Fibroblast of the aortic adventitia (primary cell): Measurements from ENCODE around the gene CUX1. TPM values are rescaled to one million over a fixed set of nuclear protein-coding genes. Genes with fewer than 3 reads are reported as not detected.

Source experiments
- DNase-seq: peaks from one replicate; pipeline ENCODE4 v3.0.0-alpha.2; 2010; ENCODE audit warnings: low read depth
- H3K4me3 ChIP-seq: 2 replicates; pipeline ENCODE4 v1.5.1; 2011; ENCODE audit warnings: low read depth, mild to moderate bottlenecking, control low read depth, low read length, moderate library complexity
- total RNA-seq: library from RNA; depleted of rRNA; stranded (reverse); fragments of >200 nt; gene quantifications from 2 replicates; pipeline ENCODE4 v1.2.3, GENCODE V29; 2012; ENCODE audit warnings: low replicate concordance
- TF ChIP-seq, protein P1 (sequence below): IDR thresholded peaks from 2 replicates; pipeline ENCODE4 v1.5.1; 2011; ENCODE audit warnings: mild to moderate bottlenecking, low read length, control low read depth, inconsistent platforms; ENCODE audit not compliant: insufficient read depth

The CUX1 gene
- total RNA-seq, 1 donor = 44.2 TPM

DNA sequence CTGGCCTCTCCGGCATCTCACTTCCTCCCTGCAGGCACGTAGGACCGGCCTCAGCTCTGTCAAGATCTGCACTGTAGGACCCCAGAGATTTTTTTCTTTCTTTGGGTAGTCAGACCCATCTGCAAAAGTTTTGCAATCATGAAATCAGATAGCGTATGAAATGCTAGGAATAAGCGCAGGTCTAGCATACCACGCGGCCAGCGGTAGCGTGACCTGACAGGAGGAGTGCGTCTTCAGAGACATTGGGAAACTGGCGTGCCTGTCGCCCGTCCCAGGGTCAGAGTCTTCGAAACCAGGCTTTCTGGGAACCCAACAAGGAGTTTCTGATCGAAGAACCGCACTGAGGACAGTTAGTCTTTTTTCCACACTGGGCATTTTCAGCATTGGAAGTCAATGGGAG lies 368.4 kb downstream of the CUX1 start:
- TF ChIP-seq, protein P1, sequence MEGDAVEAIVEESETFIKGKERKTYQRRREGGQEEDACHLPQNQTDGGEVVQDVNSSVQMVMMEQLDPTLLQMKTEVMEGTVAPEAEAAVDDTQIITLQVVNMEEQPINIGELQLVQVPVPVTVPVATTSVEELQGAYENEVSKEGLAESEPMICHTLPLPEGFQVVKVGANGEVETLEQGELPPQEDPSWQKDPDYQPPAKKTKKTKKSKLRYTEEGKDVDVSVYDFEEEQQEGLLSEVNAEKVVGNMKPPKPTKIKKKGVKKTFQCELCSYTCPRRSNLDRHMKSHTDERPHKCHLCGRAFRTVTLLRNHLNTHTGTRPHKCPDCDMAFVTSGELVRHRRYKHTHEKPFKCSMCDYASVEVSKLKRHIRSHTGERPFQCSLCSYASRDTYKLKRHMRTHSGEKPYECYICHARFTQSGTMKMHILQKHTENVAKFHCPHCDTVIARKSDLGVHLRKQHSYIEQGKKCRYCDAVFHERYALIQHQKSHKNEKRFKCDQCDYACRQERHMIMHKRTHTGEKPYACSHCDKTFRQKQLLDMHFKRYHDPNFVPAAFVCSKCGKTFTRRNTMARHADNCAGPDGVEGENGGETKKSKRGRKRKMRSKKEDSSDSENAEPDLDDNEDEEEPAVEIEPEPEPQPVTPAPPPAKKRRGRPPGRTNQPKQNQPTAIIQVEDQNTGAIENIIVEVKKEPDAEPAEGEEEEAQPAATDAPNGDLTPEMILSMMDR = no peak
- no peak for DNase-seq

DNA sequence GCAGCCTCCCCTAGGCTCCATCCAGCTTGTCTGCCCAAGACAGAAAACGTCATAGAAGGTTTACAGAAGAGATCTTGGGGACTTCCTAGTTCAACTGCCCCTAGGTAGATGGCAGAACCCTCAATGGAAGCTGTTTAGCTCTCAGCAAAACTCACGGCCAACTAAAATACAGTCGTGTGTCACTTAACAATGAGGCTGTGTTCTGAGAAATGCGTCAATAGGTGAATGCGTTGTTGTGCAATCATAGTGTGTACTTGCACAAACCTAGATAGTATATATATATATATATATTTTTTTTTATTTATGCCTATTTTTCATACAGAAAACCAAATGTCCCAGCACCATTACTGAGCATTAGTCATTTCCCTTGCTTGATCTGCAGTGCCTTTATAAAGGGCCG lies 368.9 kb downstream of the CUX1 start:
- DNase-seq = no peak
- TF ChIP-seq, protein P1 = no peak
- H3K4me3 ChIP-seq = no peak overlapping the region

More for the DNA sequence above, 368.4 kb downstream of the CUX1 start:
- no peak overlapping the region for H3K4me3 ChIP-seq

DNA sequence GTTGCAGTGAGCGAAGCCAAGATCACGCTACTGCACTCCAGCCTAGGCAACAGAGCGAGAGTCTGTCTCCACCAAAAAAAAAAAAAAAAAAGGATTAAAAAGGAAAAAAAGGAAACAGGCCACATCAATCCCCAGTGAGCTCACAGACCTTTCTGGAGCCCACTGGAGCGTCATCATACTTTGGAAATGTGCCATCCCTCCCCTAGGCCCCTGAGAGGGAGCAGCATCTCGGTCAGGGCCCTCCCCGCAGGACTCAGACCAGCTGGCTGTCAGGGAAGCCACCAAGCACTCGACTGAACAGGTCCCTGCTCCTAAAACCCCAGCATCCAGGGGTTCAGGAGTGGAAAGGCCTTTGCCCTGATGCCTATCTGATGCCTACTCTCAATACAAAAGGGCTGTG lies 371.3 kb downstream of the CUX1 start:
- no peak overlapping the region for H3K4me3 ChIP-seq
- DNase-seq = no peak
- TF ChIP-seq, protein P1 = no peak

DNA sequence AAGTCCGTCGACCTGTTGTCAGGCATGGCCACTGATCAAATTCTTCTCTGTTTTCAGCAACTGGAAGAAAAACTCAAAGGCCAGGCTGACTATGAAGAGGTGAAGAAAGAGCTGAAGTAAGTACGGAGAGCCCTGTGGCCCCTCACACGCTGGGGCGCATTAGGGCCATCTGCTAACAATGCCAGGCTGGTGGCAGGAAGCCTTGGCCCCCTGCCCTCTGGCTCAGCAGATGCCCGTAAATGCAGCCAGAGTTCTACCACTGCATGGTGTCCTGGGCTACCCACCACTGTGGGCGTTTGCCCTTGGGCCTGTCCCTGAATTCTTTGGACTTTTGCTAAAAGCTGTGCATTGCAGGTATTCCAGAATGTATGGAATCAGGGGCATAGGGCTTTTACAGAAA lies 372.3 kb downstream of the CUX1 start:
- DNase-seq = no peak
- no peak overlapping the region for H3K4me3 ChIP-seq
- TF ChIP-seq, protein P1 = no peak

DNA sequence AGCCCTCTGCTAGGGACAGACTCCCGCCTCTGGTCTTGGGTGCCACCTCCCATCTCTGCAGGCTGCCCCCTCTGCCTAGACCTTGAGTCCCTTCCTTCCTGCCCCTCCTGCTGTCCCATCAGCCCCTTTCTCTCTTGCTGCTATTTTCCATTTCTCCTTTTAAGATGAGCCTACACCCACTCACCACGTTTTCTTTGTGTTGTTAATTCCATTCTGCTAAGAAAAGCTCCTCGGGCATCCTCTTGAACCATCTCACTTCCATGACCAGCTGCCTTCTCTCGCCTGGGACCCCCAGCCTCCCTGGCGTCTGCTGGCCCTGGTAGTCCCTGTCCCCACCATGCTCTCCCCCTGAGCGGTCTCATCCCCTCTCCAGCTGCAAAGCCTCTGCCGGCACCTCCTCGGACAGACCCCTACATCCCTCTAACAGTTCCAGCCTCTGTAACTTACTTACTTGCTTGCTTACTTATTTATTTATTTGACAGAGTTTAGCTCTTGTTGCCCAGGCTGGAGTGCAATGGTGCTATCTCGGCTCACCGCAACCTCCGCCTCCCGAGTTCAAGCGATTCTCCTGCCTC lies 373.4 kb downstream of the CUX1 start:
- no peak for DNase-seq
- TF ChIP-seq, protein P1 = no peak
- no peak overlapping the region for H3K4me3 ChIP-seq

DNA sequence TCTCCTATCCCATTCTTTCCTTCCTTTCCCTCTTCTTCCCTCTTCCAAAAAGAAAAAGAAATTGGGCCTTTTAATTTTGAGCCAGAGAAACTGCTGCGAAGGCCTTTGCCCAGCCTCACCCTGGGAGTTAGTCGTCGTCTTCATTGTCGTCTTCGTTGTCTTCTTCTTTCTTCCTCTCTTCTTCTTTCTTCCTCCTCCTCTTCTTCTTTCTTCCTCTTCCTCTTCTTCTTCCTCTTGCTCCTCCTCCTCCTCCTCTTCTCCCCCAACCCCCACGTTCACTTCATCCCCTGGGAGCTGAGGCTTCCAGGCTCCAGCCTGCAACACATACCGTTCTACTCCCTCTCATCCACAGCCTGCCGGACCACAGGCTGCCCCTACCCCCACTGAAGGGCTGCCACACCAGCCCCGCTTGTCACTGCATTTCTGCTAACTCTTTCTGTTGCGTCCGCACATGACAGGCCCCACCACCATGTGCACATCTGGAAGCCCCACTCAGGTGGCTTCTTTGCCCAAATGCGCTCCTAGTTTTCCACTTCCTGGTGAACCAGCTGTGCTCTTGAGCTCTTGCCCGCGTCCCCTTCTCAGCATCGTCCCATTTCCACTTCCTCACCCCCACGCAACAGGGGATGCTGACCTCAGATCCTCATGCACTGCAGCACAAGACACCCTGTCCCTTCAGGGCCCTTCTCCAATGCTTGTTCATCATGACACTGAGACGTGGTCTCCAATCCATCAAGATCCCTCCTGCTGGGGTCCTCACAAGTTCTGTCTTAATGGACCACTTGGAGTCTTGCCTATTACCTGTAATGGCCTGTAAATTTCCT lies 374.3 kb downstream of the CUX1 start:
- no peak for DNase-seq
- TF ChIP-seq, protein P1 = no peak
- H3K4me3 ChIP-seq = no peak overlapping the region
